HG03354 (cell line): ENCODE data around the gene GHDC.
"Not testable (repeated sequence)": the region's sequence is repeated elsewhere in the genome, so short reads cannot be mapped to it uniquely, and the experiment has no call there.

Experiments used
- ATAC-seq: cut with Tn5 transposase; IDR thresholded peaks from one replicate; pipeline ENCODE4 v1.9.1; 2021; ENCODE audit warnings: mild to moderate bottlenecking; ENCODE audit not compliant: unreplicated experiment, poor library complexity, severe bottlenecking

GHDC gene

GRCh38 chr17:42193969-42194899 is at the start of gene GHDC:
Gene GHDC, minus strand, starts transcription at chr17:42194494. Its CDS starts 913 bp downstream, at chr17:42193581.
- peak; percentile 95 for ATAC-seq

GRCh38 chr17:42243493-42243982 is 49.2 kb upstream of the GHDC start:
- no peak for ATAC-seq

- no peak for ATAC-seq
Observed at GRCh38 chr17:42241871-42242270, 47.6 kb upstream of the GHDC start.

DNA sequence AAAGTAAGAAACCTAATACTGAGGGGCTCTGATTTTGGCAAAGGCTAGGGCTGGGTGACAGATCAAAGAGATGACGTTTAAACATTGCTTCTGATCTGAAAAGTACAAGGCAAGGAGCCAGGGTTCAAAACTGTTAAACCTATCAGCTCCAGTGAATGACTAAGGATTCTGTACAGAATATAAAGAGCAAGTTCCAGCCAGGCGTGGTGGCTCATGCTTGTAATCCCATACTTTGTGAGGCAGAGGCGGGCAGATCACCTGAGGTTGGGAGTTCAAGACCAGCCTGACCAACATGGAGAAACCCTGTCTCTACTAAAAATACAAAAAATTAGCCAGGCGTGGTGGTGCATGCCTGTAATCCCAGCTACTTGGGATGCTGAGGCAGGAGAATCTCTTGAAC is 46.6 kb upstream of the GHDC start:
- not testable (repeated sequence) for ATAC-seq

DNA sequence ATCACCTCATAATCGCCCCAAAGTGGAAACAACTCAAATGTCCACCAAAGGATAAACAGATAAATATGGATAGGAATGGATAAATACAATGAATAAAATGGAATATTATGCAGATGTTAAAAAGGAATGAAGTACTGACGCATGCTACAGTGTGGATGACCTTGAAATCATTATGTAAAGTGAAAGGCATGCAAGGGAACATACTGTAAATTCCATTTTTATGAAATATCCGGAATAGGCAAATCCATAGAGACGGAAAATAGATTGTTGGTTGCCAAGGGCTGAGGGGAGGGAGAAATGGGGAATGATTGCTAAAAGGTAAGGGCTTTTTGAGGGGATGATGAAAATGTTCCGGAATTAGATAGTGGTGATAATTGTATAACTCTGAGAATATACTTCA is 45.9 kb upstream of the GHDC start:
- no peak for ATAC-seq

- not testable (repeated sequence) for ATAC-seq
Observed at GRCh38 chr17:42239576-42239975, 45.3 kb upstream of the GHDC start.

DNA sequence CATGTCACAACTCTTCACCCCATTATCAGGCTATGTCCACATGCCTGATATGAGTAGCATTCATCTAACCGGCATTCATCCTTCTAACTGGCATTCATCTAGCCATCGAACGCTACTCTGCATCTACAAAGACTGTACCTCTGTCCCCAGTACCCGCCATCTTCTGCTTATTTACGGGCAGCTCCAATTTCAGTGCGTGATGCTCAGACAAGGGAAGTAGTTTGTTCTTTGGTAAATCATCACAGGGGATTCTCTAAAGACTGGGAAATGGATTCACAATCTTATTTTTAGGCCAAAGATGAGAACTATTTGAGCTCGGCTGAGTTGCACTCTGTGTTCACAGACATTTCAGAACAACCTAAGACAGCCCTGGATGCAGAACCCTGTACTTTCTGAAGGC is 42.5 kb upstream of the GHDC start:
- ATAC-seq, result no peak

DNA sequence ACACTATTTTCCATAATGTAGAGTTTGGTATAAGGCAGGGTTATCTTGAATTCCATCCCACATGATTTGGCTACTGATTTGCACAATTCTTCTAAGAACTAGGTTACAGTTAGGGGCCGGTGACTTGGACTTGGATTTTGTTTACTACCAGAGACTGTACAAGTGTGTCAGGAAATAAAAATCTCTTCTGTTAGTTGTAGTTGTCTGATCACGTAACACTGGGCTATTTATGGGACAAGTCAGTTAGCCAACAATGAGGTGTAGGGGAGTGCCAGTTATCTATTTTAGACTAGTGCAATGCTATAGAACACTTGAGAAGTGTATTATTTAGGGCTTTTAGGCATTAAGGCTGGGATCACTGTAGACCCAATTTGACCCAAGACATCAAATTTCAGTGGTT is 39.7 kb upstream of the GHDC start:
- no peak for ATAC-seq

DNA sequence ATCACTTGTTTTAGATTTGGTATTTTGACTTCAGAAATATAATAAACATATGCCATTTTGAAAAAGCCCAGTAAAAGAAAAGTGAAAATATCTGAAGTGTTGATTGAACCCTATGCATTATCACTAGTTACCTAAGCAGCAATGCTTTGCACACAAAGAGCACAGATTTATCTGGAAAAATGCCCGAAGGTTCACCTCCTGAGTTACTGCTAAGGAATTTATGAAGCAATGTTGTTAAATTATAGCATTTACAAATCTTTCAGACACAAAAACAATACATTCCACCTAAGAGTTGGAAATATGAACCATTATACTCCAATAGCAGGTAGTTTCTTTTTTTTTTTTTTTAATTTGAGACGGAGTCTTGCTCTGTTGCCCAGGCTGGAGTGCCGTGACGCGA is 38.9 kb upstream of the GHDC start:
- no peak for ATAC-seq

GRCh38 chr17:42230225-42230624 is 35.9 kb upstream of the GHDC start:
- ATAC-seq, result no peak

DNA sequence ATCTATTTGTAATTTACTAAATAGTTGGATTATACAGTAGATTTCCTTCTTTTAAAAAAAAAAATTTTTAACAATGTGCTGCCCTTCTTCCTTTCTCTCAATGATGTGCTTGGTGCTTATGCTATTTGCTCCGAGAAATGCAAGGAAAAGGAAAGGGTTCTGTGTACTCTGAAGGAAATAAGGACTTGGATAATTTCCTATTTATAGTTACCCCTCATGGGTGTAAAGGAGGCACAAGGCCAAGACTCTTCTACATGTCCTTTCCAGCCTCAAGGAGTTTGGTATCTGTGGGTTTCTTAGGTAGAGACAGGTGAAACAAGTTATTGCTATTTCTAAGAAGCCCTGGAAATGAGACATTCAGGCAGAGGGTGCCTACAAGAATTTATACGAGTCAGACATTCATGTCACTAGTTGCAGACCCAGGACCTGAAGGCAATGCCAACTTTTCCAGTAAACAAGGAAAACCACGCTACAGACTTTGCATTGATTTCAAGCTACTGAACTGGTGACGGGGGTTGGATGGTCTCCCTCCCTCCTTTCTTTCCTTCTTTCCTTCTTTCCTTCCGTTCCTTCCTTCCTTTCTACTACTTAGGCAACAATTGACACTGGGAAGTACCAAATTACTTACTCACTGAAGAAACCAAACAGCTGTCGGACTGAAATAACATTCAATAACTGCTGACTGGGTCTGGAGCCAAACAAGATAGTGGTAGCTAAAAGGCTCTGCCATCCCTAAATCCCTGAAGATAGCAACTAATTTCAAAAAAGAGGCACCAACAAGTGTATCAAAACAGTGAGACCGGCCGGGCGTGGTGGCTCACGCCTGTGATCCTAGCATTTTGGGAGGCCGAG is 33.8 kb upstream of the GHDC start:
- no peak for ATAC-seq

DNA sequence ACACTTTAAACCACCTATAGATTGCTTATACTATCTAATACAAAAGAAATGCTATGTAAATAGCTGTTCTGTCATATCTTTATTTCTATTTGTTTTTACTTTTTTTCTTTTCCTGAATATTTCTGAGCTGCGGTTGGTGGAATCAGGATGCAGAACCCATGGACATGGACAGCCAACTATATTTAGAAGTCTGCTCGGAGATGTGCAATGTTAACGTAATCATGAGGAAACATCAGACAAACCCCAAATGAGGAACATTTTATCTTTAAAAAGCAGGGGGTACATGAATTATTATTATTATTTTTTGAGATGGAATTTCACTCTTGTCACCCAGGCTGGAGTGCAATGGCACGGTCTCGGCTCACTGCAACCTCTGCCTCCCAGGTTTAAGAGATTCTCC is 31.4 kb upstream of the GHDC start:
- ATAC-seq, result no peak

DNA sequence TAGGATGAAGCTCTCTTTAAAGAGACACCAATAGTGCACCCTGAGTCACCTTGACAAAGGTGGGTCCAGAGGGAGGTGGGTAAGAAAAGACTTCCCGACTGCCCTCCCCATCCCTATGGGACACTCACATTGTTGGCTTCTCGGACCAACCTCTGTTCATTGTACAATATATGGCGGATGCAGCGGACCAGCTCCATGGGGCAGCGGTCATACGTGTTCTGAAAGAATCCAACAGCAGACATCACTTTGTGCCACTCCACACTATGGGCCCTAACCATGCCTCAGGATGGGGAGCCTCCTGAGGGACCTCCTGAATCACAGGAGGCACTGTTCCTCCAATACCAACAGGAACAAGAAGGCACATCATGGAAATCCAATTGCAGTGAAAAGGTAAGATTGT is 30.4 kb upstream of the GHDC start:
- no peak for ATAC-seq

- no peak for ATAC-seq
Observed at GRCh38 chr17:42221886-42222745, 27.8 kb upstream of the GHDC start.

GRCh38 chr17:42219280-42219679 is 25.0 kb upstream of the GHDC start:
- not testable (repeated sequence) for ATAC-seq

GRCh38 chr17:42214156-42214555 is 19.9 kb upstream of the GHDC start:
- ATAC-seq, result no peak

GRCh38 chr17:42212382-42212781 is 18.1 kb upstream of the GHDC start:
- no peak for ATAC-seq

- not testable (repeated sequence) for ATAC-seq
Observed at GRCh38 chr17:42211921-42212341, 17.6 kb upstream of the GHDC start.

- no peak for ATAC-seq
Observed at GRCh38 chr17:42210046-42210445, 15.8 kb upstream of the GHDC start.
